NCI-H2107 treated with DMSO at 0.1 percent for 48 hours (cell line): ENCODE measurements around the gene CENPP.

ENCODE experiments used
- DNase-seq: peaks from one replicate; lab custom pipeline; 2025; ENCODE audit not compliant: unreplicated experiment; lab: John Stamatoyannopoulos, UW

The CENPP gene

DNA sequence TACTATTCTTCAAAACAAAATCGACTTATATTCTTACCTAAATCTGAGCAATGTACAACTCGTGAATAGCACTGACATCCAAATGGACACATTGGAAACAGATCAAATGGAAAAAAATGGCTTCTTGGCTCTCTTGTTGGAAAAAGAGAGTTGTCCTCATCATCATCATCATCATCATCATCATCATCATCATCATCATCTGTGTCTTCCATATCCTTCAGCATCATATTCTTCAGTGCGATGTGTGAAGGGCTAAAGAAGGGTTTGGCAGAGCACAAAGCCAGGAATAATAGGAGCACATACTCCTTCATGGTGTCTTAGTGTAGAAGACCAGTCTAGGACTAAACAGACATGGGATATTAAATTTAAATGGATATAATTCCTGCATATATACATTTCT lies 148.8 kb downstream of the CENPP start:
- no peak for DNase-seq

DNA sequence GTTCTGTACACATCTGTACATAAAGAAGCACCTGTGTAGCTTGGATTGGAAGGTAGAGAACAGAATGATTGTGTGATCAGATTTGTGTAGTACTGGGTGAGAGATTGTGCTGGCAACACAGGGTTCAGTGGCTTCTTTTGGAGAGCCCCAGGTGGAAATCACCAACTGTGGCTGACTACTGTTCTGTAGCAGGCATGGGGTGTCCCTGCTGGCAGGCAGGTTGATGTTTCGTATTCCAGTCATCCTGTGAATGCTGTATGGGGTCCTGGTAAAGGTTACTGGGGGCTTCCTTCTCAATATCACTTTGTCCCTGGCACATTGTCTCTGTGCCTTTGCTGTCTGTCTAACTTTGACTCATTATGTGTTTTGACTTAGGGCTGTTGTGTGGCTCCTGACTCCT lies 151.2 kb downstream of the CENPP start:
- no peak for DNase-seq

DNA sequence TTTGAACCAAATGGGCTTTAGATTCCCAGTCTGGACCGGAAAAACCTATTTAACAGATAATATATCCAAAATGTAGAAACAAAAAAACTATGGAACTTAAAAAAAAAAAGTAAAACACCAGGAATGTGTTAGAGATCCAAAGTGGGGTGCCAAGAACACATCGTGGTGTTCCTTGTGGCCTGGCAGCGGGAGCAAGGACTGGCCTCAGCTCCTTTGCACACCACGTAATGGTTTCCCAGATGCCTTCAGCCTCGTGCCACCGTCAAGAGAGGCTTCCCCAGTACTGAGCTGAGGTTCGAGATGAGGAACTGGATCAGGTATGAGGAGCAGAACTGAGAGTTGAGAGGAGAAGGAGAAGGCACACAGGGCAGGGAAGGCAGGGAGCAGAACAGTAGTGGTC lies 153.0 kb downstream of the CENPP start:
- no peak for DNase-seq

DNA sequence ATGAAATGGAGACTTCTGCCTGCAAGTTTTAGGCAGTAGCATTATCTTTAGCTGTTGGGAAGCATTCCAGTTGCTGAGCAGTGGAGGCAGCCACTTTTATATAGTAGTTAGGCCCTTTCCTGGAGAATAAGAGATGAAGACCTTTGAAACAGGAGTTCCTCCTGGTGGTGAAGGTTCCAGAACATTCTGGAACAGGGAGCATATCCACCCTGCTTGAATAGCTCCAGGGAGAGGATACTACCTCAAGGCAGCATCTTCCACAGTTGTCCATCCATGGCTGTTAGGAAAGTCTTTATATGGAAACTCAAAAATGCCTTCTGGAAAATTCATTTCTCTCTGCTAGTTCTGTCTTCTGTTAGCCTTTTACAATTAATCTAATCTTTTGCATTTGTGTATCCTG lies 153.6 kb downstream of the CENPP start:
- no peak for DNase-seq

DNA sequence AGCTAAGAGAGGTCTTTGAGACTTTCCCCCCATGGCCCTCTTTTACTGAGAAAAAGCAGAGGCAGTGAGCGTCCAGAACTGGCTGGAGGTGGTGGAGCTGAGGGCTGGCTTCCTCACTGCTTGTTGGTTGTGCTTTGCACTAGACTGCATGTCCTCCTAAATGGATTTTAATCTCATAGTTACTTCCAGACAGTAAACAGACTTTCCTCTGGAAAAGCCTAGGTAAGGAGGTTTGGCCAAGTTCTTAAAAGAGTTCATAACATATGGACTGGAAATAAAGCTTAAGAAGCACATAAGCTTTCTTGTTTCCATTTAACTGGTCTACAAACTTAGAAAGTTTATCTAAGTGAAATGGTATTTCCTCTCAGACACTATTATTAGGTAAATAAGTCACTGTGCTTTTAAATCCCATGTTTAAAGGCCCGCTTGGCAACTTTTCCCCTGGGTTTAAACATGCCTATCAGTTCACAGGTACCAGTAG lies 154.6 kb downstream of the CENPP start:
- DNase-seq, result no peak

DNA sequence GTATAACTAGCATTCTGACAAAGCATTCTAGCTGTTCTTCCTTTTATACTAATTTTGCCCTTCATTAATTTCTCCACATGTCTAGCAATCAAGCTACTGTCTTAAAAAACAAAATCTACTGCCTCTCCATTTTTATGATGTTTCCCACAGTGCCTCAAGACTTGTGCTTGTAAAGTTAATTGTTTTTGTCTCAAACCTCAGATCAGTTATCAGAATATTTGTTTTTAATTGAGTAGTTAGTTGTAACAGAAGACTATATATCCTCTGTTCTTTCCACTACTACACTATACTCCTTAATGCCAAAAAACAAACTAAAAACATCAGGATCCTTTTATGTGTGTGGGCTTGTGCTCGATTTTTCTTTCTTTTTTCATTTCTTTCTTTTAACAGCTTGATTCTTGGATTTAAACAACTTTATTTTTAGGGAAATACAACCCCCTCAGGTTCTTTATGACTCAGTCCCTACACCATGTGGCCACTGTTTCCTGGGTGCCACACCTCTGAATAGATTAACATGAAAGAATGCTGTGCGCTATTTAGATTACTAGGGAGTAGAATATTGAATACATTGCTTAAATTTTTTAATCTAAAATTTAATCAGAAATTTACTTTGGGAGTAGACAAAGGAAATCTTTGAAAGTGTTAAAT lies 155.4 kb downstream of the CENPP start:
- no peak for DNase-seq

DNA sequence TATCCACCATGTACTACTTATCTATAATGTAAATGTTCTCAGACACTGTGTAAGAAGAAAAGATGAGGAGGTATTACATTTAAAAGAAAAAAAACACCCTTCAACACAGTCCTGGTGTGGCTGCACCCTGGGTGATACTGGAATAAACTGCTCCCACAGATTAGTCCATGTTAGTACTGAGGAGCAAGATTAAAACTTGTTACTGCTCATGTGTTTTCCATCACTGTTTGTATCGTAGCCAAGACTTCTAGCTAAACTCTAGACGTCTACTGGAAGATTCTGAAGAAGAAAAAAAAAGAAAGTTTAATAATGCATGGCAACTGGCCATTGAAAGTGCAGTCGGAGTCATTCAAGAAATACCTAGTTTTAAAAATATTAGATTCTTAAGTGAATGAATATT lies 156.6 kb downstream of the CENPP start, which contains the start of gene ASPN:
Gene ASPN (minus strand): TSS at position 178 of the 400 bp plus-strand sequence.
- DNase-seq, result no peak

DNA sequence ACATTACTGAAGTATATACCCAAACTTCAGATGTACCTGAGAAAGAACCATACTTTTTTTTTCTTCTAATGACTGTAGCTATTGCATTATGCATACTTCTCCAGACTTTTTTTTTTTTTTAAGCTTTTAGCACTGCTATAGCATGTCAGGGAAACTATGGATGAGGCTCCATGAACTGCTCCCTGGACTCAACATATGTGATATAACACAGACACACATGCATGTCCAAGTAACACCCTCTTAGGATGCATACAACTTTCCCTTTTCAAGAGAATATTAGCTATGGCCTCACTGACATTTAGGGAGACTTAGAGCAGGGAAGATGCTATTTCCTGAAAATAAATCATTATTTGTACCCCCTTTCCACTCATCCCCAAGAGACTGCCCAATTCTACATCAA lies 157.1 kb downstream of the CENPP start:
- no peak for DNase-seq

DNA sequence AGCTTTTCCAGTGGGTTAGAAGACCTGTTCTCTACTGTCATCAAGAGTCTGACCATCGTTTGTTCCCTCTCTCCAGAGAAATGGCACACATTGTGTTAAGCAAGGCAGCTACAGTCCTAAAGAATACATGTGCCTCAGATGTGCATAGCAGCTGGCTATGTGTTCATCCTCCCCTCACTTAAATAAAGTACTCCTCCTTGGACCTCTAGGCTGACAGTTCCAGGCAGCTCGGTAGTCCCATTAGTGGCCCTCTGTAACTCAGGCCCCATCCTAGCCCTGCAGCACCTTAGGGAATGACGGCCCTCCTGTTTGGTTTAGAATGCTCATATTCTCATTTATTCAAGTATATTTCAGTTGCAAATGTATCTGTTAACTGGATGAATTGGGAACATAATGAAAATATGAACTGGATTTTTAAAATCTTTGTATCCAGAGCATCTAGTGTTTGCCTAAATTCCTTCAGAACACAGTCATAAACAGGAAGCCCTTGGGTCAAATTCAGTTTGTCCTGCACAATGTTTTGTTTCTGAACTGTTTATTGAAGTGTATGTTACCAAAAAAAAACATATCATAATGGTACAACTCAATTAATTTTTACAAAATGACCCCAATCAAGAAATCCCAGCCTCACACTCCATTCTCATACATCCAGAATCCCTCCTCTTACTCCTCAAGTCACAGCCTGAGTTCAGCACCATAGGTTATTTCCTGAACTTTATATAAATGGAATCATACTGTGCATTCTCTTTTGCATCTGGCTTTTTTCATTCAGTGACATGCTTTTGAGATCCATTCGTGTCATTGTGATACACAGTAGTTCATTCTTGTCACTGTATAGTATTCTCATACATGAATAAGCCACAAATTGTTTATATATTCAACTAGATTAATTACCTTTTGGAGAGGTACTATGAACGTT lies 158.1 kb downstream of the CENPP start:
- DNase-seq, result no peak

DNA sequence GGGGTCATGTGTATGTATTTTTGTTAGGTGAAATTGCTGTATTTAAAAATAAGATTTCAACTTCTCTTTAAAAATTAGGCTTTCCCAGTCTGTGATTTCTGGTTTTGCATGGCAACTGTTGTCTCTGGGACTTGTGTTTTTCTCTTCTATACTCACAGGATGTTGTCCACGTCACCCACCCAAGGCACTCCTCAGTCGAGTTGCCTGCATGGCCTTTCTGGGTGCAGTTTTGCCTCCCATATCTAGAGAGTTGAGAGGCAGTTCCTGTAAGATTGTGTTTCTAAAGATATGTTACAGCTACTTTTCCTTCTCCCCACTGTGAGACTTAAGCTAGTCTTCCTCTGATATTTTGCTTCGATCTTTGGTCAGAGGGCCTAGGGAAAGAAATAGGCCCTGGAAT lies 158.8 kb downstream of the CENPP start:
- no peak for DNase-seq

DNA sequence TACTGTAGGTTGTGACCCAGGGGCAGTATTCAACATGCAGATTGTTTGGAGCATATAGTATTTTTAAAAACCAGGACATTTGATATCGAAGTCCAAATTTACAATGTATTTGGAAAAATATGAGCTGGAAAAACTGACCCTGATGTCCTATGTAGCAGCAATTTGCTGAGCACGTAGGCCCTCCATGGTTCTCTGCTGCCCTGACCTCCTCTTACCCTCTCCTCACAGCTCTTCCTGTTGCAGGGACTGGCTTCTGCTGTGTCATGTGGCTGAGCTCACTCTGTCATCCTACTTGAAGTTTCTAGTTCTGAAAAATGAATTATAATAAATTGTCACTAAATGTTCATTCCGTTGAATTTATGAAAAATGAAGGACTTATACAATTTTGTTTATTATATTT lies 160.6 kb downstream of the CENPP start:
- no peak for DNase-seq

DNA sequence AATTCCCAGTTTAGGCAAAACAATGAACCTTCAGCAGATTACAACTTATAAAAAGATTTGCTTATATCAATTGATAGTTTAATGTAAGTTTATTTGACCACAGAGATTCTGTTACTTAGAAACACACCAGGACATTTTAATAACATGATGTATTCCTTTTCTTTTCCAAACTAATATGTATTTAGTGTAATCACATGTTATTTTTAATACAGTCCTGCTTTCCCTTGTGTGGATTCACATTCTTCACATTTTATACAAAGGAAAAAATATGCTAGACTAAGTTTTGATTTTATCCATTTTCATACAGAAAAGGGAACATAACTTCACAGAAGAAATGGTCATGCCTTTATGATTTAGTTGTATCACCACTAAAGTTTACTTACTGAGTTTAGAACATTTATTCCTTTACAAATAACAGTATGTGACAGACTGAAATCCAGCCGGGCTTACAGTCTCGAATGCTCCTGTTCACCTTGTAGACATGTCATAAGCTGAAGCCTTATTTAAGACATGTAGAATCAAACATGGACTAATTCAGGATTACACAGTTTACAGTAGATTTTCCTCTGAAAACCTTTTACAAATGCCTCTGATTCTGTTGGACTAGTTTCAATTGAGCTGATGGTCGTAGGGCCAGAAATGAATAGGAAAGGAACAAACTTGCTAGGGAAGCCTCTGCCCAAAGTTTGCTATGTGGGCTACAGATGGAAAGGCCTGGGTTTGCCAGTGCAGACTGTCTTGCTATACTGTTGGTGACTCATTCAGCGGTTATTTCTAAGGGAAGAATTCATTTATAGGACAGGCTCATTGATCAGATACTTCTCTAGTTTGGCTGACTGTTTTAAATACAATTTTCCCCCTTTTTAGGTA lies 163.2 kb downstream of the CENPP start:
- DNase-seq, result no peak

DNA sequence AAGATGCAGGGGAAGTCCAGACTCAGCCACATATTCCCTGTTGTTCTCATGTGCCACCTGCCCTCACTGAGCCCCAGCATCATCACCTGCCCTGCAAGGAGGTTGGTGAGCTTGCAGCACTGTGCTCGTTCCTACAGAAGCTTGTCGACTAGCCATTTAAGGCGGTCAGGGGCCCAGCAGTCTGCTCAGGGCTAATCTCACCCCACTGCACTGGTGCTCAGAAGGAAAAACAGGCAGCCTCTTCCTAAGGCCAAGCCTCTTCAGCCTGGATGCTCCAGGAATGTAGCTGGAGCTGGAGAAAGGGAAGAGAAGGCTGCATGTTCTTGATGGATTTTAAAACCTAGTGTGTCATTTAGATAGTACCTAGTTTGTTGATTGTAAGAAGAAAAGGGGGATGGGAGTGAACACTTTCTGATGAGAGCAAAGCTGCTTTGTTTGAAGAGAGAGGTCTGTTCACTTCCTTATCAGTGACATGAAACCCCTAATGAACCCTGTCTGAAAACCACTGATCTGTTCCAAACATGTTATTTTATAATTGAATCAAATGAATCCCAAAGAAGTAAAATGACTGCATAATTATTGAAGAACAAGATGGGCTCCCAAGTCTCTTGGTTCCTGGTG lies 167.1 kb downstream of the CENPP start:
- DNase-seq, result no peak

DNA sequence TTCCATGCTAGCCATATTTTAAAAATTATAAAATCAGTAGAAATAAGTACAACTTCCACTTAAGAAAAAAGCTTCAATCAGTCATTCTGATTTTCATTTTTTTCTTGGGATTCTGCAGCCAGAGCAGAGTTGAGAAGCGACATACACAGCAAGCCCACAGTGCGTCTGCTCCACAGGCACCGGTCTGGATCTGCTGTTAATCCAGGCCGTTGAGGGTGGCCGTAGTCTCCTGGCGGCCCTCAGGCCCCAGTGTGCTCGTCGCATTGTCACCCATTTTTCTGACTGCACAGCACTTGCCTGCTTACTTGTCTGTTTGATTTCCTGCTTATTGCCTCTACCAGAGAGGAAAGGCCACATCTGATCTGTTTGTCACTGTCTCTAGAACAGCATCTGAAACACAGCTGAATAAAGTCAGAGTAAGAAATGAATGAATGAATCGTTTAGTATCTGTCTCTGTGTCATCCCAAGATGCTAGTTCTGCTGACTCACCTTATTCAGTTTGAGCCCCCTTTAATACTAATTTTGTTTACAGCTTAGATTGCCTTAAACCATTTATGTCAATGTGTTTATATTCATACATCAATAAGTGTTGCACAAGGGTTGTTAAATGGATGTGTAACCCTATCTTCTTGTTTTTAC lies 168.1 kb downstream of the CENPP start:
- no peak for DNase-seq

DNA sequence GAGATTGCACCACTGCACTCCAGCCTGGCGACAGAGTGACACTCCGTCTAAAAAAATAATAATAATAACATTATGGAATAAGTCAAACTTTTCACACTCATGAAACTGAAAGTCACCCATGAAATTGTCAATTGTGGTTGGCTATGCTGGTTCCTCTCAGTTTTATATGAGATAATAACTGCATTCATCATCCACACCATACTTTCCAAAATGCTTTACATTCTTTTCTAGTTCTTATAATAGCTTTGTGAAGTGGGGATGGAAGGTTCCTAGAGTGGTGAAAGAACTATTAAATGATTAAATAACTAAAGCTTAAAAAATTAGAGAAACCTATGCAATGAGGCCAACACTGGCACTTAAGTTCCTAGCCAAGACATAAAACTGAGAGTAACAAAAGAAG lies 169.1 kb downstream of the CENPP start:
- DNase-seq, result no peak

DNA sequence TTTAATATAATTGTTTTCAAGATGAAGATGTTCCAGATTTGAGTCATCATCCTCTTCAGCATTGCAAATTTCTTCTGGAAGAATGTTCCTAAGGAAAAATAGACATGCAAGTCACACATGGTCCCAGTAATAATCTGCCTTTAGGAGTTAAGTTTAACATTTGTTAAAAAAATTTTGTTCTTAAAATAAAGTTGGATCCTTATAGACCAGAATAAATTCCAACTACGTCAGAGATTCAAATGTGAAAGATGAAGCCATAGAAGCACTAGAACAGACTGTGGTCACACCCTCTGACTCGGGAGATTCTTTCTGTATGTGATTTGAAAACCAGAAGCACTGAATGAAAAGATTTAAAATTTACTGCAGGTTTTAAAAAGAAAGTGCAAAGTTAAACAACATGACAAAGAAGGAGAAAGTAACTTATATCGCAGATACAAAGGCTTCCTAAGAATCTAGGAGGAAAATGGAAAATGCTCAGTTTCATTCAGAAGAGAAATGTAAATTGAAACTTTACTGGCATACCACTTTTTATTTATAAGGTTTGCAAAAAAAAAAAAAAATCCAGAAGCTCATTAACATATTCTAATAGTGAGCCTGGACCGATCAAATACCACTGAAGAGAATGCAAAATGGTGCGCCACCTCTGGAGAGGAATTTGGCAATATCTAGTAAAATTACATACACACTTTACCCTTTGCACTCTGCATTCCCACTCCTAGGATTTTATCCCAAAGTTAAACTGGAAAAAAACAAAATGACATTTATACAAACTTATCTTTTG lies 170.8 kb downstream of the CENPP start:
- DNase-seq, result no peak

DNA sequence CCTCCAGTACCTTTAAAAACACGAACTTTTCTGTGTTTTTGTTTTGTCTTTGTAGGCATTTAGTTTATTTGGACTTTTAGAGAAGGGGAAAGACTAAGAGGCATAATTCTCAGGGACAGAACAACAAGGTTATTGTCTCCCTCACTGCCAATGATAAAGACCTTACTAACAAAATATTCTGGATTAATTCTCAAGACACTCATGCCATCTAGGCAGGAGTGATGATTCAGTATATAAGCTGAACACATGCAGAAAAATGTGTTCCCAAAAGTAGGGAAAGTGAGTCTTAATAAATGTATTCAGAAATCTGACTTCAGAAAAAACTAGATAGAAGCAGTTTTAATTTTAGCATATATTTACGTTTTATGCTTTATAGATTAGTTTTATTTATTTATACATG lies 173.9 kb downstream of the CENPP start:
- no peak for DNase-seq

DNA sequence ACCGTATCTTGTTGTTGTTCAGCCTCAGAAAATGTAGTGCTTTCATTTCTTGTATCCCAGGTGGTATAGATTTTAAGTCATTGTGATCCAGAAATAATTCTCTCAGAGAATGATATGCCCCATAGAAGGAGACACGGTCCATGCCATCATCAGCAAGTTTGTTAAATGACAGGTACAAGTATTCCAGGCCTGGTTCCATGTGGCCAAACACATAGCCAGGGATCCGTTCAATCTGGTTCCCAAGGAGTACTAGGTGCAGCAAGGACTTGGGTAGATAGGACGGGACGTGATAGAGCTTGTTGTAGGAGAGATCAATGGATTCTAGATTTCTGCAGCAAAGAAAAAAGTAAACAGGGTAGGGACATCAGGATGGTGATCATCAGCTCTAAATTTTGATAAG lies 175.0 kb downstream of the CENPP start:
- no peak for DNase-seq

DNA sequence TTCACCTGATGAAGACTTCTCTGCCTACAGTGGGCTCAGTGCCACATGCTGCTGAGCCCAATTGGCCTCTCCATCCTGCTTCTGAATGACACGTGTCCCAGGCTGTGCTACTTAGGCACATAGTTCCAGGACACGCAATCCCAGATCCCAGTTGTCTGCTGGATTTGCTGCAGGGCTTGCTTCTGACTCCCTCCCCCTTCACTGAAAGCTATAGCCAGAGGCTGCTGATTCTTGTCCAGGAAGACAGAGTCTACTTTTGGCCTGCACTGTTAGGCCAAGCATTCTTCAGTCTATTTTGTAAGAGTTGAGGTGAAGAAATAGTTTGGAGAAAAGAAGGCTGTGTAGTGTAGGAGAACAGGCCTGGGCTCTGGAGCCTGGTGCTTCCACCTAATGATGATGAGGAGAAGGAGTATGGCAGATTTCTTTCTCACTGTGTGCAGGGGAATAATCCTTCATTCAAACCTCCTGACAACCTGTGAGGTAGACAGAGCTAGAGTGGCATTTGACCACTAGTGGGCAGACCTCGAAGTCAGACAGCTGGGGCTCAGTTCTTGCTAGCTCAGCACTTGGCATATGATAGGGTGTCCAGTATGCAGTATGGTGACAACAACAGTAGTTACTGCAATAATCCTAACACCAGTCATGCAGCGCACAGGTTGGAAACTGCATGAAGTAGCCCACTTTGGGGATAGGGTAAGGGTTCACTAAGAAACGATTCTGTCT lies 176.1 kb downstream of the CENPP start:
- DNase-seq, result peak; percentile 34
